HepG2 (cell line): ENCODE measurements around the gene CNPPD1. TPM values are rescaled to one million over a fixed set of nuclear protein-coding genes. Genes with fewer than 3 reads are reported as not detected.

Source experiments
- ATAC-seq: fragments of 200-7000 bp; cut with Tn5 transposase; 3 replicates; pipeline ENCODE4 v1.9.1; 2020; ENCODE audit warnings: mild to moderate bottlenecking, moderate library complexity
- BruUV-seq: library from RNA; stranded (reverse); fragments of 400-500 nt; replicated peaks from 2 replicates; lab custom pipeline; 2021; lab: Mats Ljungman, UMichigan
- CTCF ChIA-PET: fragments of 300-600 bp; formaldehyde crosslinking; extraction: SDS; loops from one replicate; lab custom pipeline; 2021; ENCODE audit warnings: low total read pairs, inconsistent platforms, low intra/inter-chr PET ratio; lab: Yijun Ruan, JAX
- POLR2A ChIA-PET: fragments of 350-600 bp; sonication (Branson Sonifier 250); formaldehyde crosslinking; loops from one replicate; lab custom pipeline; 2020; ENCODE audit warnings: antibody characterized with exemption, inconsistent platforms; lab: Yijun Ruan, JAX
- DNase-seq: peaks from one replicate; pipeline ENCODE4 v3.0.0-alpha.2; 2015; ENCODE audit warnings: low spot score
- FAIRE-seq: peaks from 3 replicates; lab custom pipeline; 2011; peaks lifted over from hg19 to GRCh38; lab: Jason Lieb, UNC
- H2AFZ ChIP-seq: one replicate; pipeline ENCODE4 v1.6.1; 2011; ENCODE audit warnings: low read length, inconsistent platforms
- H3K27ac ChIP-seq: fragments of 300-600 bp; 3 replicates; pipeline ENCODE4 v1.8.0; 2011; ENCODE audit warnings: mixed run types, mild to moderate bottlenecking, mixed read lengths, low read length, inconsistent platforms; ENCODE audit not compliant: insufficient read depth; ENCODE audit errors: extremely low read length
- H3K27me3 ChIP-seq, 2 experiments: fragments of 200-600 bp in 1 of 2; 2 replicates in 1 of 2; 3 replicates in 1 of 2; pipeline versions ENCODE4 v1.6.0 to v1.8.0; 2011; ENCODE audit warnings: low read length in 2 of 2, mild to moderate bottlenecking in 2 of 2, moderate library complexity in 2 of 2, inconsistent platforms in 1 of 2; ENCODE audit not compliant: insufficient read depth in 2 of 2, control insufficient read depth in 1 of 2
- H3K36me3 ChIP-seq, 2 experiments: fragments of 200-600 bp in 1 of 2; replicated peaks in 1 of 2; 2 replicates in 1 of 2; 3 replicates in 1 of 2; pipeline versions ENCODE4 v1.5.1 to v1.8.0; 2011; ENCODE audit warnings: low read length in 2 of 2, inconsistent platforms in 1 of 2; ENCODE audit not compliant: insufficient read depth in 2 of 2, control insufficient read depth in 1 of 2
- H3K4me1 ChIP-seq: 2 replicates; pipeline ENCODE4 v1.5.1; 2012; ENCODE audit warnings: low read length, inconsistent platforms; ENCODE audit not compliant: insufficient read depth
- H3K4me2 ChIP-seq: 2 replicates; pipeline ENCODE4 v1.6.0; 2011; ENCODE audit warnings: low read depth, low read length, inconsistent platforms
- H3K4me3 ChIP-seq, 3 experiments: fragments of 200-600 bp in 1 of 3; sonication (generic), shearing (Covaris generic) in 1 of 3; replicated peaks in 1 of 3; 2 replicates each; pipeline ENCODE4 v1.5.1; 2011 to 2016; ENCODE audit warnings: low read length in 3 of 3, inconsistent platforms in 2 of 3, low read depth in 2 of 3, mild to moderate bottlenecking in 2 of 3, control low read depth in 1 of 3, mixed read lengths in 1 of 3; ENCODE audit not compliant: insufficient read depth in 1 of 3
- H3K79me2 ChIP-seq: one replicate; pipeline ENCODE4 v1.6.1; 2011; ENCODE audit warnings: low read length, inconsistent platforms; ENCODE audit not compliant: insufficient read depth
- H3K9ac ChIP-seq: 2 replicates; pipeline ENCODE4 v1.6.0; 2011; ENCODE audit warnings: mild to moderate bottlenecking, low read depth, low read length, inconsistent platforms; ENCODE audit not compliant: insufficient read depth
- H3K9me3 ChIP-seq: 2 replicates; pipeline ENCODE4 v1.5.1; 2012; ENCODE audit warnings: mild to moderate bottlenecking, low read length
- H4K20me1 ChIP-seq: 2 replicates; pipeline ENCODE4 v1.6.0; 2011; ENCODE audit warnings: inconsistent platforms, mild to moderate bottlenecking, low read length, moderate library complexity; ENCODE audit not compliant: insufficient read depth
- CREM ChIP-seq, 2 experiments: sonication (generic) in 1 of 2; formaldehyde crosslinking in 1 of 2; IDR thresholded peaks; 2 replicates each; pipeline versions ENCODE4 v1.4.0 to v1.6.1; 2016 to 2020; ENCODE audit warnings: antibody characterized with exemption in 1 of 2, mild to moderate bottlenecking in 1 of 2, missing genetic modification reagents in 1 of 2
- IRF2 ChIP-seq: IDR thresholded peaks from 2 replicates; pipeline ENCODE4 v1.6.1; 2018; ENCODE audit warnings: missing genetic modification reagents, missing compliant biosample characterization
- JUNB ChIP-seq: sonication (generic); formaldehyde crosslinking; IDR thresholded peaks from 2 replicates; pipeline ENCODE4 v1.8.0; 2022; ENCODE audit warnings: missing genetic modification reagents, mild to moderate bottlenecking, borderline replicate concordance
- MXD4 ChIP-seq: IDR thresholded peaks from 2 replicates; pipeline ENCODE4 v1.6.1; 2016; ENCODE audit warnings: mild to moderate bottlenecking, missing biosample characterization, missing genetic modification reagents
- NFKB2 ChIP-seq: sonication (generic); formaldehyde crosslinking; IDR thresholded peaks from 2 replicates; pipeline ENCODE4 v1.4.0; 2020; ENCODE audit warnings: missing genetic modification reagents, borderline replicate concordance
- RNF2 ChIP-seq: fragments of 450-650 bp; conservative IDR thresholded peaks from 2 replicates; pipeline ENCODE4 v1.6.1; 2016; ENCODE audit warnings: low read depth
- SAP130 ChIP-seq: IDR thresholded peaks from 2 replicates; pipeline ENCODE4 v1.6.1; 2016; ENCODE audit warnings: low read depth
- SIN3B ChIP-seq: fragments of 150-350 bp; IDR thresholded peaks from 2 replicates; pipeline ENCODE4 v1.6.1; 2014; ENCODE audit warnings: low read length
- SRSF1 ChIP-seq: fragments of 200-400 bp; formaldehyde crosslinking; optimal IDR thresholded peaks from 2 replicates; pipeline ENCODE3; 2017; ENCODE audit warnings: mild to moderate bottlenecking, low read depth, low read length, moderate library complexity
- ZKSCAN1 ChIP-seq: fragments of 150-350 bp; IDR thresholded peaks from 2 replicates; pipeline ENCODE4 v1.6.1; 2014; ENCODE audit warnings: low read length
- ZNF350 ChIP-seq: sonication (generic); formaldehyde crosslinking; IDR thresholded peaks from 2 replicates; pipeline ENCODE4 v1.4.0; 2020; ENCODE audit warnings: mild to moderate bottlenecking, low read depth, missing genetic modification reagents, borderline replicate concordance
- WGBS: methylation state at CpG from one replicate; pipeline ENCODE4 v1.1.6; 2017; ENCODE audit warnings: low lambda C conversion rate; 5-methylcytosine and 5-hydroxymethylcytosine counted together
- in situ Hi-C: cut with HindIII; loops from 2 replicates; pipeline ENCODE4 v1.10.0; 2017; ENCODE audit warnings: low pct_unique_long_range_greater_than_20kb; ENCODE audit not compliant: extremely low pct_ligation_motif_present
- intact Hi-C: fragments of 100-400 bp; cut with micrococcal nuclease; formaldehyde crosslinking; loops from one replicate; pipeline ENCODE4 v1.10.0; 2022; ENCODE audit not compliant: unreplicated experiment
- polyA plus RNA-seq, 8 experiments: library from polyadenylated mRNA; depleted of rRNA in 3 of 8; stranded (reverse) in 7 of 8; unstranded in 1 of 8; fragments of >200 nt; fragmentation: Illumina TruSeq in 4 of 8; extraction: Trizol in 4 of 8; gene quantifications; 2 replicates each; pipeline versions ENCODE4 v1.2.1 to v1.2.3, GENCODE V29; 2011 to 2016; ENCODE audit warnings: low read depth in 4 of 8, missing spikeins in 1 of 8, mixed read lengths in 1 of 8; ENCODE audit not compliant: insufficient read depth in 1 of 8
- total RNA-seq, 5 experiments: library from RNA; depleted of rRNA; stranded (reverse); fragments of >200 nt; fragmentation: Illumina TruSeq; extraction: Trizol; gene quantifications; 2 replicates each; pipeline ENCODE4 v1.2.3, GENCODE V29; 2016; ENCODE audit warnings: low read depth in 1 of 5
- TF ChIP-seq, protein P1 (sequence below): sonication (generic); formaldehyde crosslinking; IDR thresholded peaks from 2 replicates; pipeline ENCODE4 v1.5.1; 2020; ENCODE audit warnings: mild to moderate bottlenecking, missing genetic modification reagents, borderline replicate concordance
- TF ChIP-seq, protein P2 (sequence below): sonication (generic); formaldehyde crosslinking; IDR thresholded peaks from 2 replicates; pipeline ENCODE4 v1.4.0; 2020; ENCODE audit warnings: mild to moderate bottlenecking, missing genetic modification reagents

CNPPD1 gene
- total and polyA plus RNA-seq, 2 of the 13 experiments (the other 11 are each of a cell fraction or from before 2014, with no cell fraction given), result 35.5 to 49.4 TPM

DNA sequence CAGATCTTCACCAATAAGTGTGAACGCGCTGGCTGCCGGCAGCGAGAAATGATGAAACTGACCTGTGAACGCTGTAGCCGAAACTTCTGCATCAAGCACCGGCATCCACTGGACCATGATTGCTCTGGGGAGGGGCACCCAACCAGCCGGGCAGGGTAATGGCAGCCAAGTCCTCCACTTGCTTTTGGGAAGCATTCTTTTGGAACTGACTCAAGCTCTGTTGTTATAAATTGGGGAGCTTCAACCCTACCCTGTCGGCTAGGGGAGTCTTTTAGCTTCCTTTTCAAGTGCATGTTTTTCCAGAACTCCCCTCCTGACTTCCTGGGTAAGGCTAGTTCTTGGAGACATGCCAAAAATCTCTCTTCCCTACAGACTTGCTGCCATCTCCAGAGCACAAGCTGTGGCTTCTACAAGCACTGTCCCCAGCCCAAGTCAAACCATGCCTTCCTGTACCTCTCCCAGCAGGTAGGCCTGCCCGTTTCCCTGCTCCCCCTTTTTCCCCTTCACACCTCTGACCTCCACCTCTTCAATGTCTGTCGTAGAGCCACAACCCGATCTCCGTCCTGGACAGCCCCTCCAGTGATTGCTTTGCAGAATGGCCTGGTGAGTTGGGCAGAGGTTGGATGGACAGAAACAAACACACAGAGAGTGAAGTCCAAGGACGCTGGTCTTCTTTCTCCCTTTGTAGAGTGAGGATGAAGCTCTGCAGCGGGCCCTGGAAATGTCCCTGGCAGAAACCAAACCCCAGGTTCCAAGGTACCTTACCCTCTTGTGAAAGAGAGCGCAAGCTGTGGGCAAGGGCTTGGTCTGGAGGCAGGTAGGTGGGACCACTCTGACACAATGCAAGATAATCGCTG, 31.4 kb upstream of the CNPPD1 start (continued):
- TF ChIP-seq SRSF1 (peak; percentile 23), SIN3B (no peak)
- TF ChIP-seq, all 625 proteins: peak for 248

DNA sequence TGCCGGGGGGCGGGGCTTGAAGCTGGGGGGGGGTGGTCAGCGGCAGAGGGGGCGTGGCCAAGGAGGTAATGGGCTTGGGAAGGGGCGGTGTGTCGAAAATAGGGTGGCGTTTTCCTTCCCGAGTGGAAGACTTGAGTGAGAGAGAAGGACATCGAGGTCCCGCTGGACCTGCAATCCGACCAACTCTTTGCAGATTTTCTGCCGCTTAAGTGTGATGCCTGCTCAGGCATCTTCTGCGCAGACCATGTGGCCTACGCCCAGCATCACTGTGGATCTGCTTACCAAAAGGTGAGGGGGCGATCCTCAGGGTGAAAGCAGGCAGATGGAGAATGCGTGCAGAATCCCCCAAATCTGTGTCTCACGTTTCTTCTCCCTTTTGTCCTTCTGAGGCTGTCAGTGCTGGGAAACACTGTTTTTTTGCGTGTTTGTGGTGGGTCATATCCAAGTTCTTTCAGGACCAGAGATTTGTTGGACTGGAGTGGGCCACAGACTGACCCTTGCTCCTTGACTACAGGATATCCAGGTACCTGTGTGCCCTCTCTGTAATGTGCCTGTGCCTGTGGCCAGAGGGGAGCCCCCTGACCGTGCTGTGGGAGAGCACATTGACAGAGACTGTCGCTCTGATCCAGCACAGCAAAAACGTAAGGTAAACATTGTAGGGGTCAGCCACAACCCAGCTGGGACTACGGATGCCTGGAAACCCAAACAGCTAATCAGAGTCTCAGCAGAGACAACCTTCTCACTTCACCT, 30.6 kb upstream of the CNPPD1 start:
- Histone ChIP-seq H4K20me1 (no peaks in the 10 kb centered on the region), H3K27ac (peak overlapping the region; percentile 95), H3K9ac (peak overlapping the region; percentile 86), H3K9me3 (no peaks in the 10 kb centered on the region), H2AFZ (no peak overlapping the region), H3K4me2 (peak overlapping the region; percentile 100), H3K4me3 (peak overlapping the region; percentile 65 to 86 (median 69)), H3K4me1 (peaks cover 54% of the 10 kb centered on the region), H3K36me3 (peaks cover 12 to 27% of the 10 kb centered on the region in 2 experiments), H3K79me2 (peaks cover 6% of the 10 kb centered on the region), H3K27me3 (no peaks in the 10 kb centered on the region; a peak in 1 of 5 replicates)
- ATAC-seq, result peak; percentile 21
- intact Hi-C loops, result no loop called here
- TSS peak; percentile 73 for BruUV-seq
- 18% methylated on average over 22 of the region's 22 CpGs for WGBS
- POLR2A ChIA-PET, result interaction anchor here (0.6 to 5.6 kb wide), 25 partner anchors 10 to 181 kb away, joined by 3 to 227 read pairs (median 9); partner anchors contain the start of genes ABCB6, ANKZF1, ATG9A and CNPPD1
- CTCF ChIA-PET, result interaction anchor here (2.6 kb wide), 1 partner anchor 36 kb away, joined by 8 read pairs; no protein-coding TSS in a partner anchor
- DNase-seq, result no peak
- FAIRE-seq, result no peak
- in situ Hi-C loops, result loop anchor here (5.0 kb wide), 1 partner anchor 35 kb away; the partner anchor contains the start of gene SLC23A3
- TF ChIP-seq IRF2 (peak; percentile 9; the same call in 1 of the 2 replicates), ZNF350 (CRISPR knock-in tag) (peak; percentile 14; the same call in 1 of the 2 replicates), MXD4 (CRISPR knock-in tag) (no peak), ZKSCAN1 (no peak), CREM (IDR thresholded peaks at IDR 0.05) (no peak; the same call in 1 of the 2 replicates), CREM (CRISPR knock-in tag; IDR thresholded peaks at IDR 0.05) (no peak), RNF2 (no peak), SAP130 (CRISPR knock-in tag) (peak; percentile 65), JUNB (CRISPR knock-in tag) (no peak), NFKB2 (peak; percentile 84; the same call in 1 of the 2 replicates)
- TF ChIP-seq, protein P1, sequence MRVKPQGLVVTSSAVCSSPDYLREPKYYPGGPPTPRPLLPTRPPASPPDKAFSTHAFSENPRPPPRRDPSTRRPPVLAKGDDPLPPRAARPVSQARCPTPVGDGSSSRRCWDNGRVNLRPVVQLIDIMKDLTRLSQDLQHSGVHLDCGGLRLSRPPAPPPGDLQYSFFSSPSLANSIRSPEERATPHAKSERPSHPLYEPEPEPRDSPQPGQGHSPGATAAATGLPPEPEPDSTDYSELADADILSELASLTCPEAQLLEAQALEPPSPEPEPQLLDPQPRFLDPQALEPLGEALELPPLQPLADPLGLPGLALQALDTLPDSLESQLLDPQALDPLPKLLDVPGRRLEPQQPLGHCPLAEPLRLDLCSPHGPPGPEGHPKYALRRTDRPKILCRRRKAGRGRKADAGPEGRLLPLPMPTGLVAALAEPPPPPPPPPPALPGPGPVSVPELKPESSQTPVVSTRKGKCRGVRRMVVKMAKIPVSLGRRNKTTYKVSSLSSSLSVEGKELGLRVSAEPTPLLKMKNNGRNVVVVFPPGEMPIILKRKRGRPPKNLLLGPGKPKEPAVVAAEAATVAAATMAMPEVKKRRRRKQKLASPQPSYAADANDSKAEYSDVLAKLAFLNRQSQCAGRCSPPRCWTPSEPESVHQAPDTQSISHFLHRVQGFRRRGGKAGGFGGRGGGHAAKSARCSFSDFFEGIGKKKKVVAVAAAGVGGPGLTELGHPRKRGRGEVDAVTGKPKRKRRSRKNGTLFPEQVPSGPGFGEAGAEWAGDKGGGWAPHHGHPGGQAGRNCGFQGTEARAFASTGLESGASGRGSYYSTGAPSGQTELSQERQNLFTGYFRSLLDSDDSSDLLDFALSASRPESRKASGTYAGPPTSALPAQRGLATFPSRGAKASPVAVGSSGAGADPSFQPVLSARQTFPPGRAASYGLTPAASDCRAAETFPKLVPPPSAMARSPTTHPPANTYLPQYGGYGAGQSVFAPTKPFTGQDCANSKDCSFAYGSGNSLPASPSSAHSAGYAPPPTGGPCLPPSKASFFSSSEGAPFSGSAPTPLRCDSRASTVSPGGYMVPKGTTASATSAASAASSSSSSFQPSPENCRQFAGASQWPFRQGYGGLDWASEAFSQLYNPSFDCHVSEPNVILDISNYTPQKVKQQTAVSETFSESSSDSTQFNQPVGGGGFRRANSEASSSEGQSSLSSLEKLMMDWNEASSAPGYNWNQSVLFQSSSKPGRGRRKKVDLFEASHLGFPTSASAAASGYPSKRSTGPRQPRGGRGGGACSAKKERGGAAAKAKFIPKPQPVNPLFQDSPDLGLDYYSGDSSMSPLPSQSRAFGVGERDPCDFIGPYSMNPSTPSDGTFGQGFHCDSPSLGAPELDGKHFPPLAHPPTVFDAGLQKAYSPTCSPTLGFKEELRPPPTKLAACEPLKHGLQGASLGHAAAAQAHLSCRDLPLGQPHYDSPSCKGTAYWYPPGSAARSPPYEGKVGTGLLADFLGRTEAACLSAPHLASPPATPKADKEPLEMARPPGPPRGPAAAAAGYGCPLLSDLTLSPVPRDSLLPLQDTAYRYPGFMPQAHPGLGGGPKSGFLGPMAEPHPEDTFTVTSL, result no peak
- TF ChIP-seq, protein P2, sequence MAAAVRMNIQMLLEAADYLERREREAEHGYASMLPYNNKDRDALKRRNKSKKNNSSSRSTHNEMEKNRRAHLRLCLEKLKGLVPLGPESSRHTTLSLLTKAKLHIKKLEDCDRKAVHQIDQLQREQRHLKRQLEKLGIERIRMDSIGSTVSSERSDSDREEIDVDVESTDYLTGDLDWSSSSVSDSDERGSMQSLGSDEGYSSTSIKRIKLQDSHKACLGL (CRISPR knock-in tag), result peak; percentile 71
